GM12874 (cell line): ENCODE data around the gene ARHGEF11.

Source experiments
- CTCF ChIP-seq: IDR thresholded peaks from 2 replicates; pipeline ENCODE4 v1.5.1; 2011; ENCODE audit warnings: low read depth, mild to moderate bottlenecking, control low read depth, low read length, moderate library complexity; ENCODE audit not compliant: insufficient read depth

ARHGEF11 gene

GRCh38 chr1:156895455-156895812 lies 150.1 kb downstream of the ARHGEF11 start:
- no peak for TF ChIP-seq CTCF

GRCh38 chr1:156894711-156895454 lies 150.7 kb downstream of the ARHGEF11 start:
- no peak for TF ChIP-seq CTCF

GRCh38 chr1:156894001-156894400 lies 151.5 kb downstream of the ARHGEF11 start:
- TF ChIP-seq CTCF: no peak

- TF ChIP-seq CTCF: no peak
These were observed 152.2 kb downstream of the ARHGEF11 start, which contains the start of gene PEAR1 for GRCh38 chr1:156893048-156893953. PEAR1 (plus strand) TSS chr1:156893718; CDS start chr1:156903927, 10,209 bp downstream.

- peak; percentile 93 for TF ChIP-seq CTCF
These were observed 153.1 kb downstream of the ARHGEF11 start for GRCh38 chr1:156892190-156893047.

GRCh38 chr1:156889802-156890580 lies 155.6 kb downstream of the ARHGEF11 start:
- peak; percentile 82 for TF ChIP-seq CTCF
